H1 (cell line): Measurements from ENCODE around the gene RTN4RL2. TPM values are rescaled to one million over a fixed set of nuclear protein-coding genes. Genes with fewer than 3 reads are reported as not detected.

Source experiments
- CTCF ChIA-PET: fragments of 300-600 bp; sonication (Branson Sonifier 250); formaldehyde crosslinking; loops from one replicate; lab custom pipeline; 2021; ENCODE audit not compliant: partially characterized antibody; lab: Charles Lee
- POLR2A ChIA-PET: fragments of 300-600 bp; sonication (Branson Sonifier 250); formaldehyde crosslinking; loops from one replicate; lab custom pipeline; 2021; ENCODE audit warnings: inconsistent platforms; ENCODE audit not compliant: partially characterized antibody; lab: Charles Lee
- DNase-seq, 2 experiments: peaks; one replicate each; pipeline versions ENCODE4 v3.0.0 to v3.0.0-alpha.2; 2010 to 2022; ENCODE audit warnings: low spot score in 2 of 2, low read depth in 1 of 2, mixed read lengths in 1 of 2
- FAIRE-seq: peaks from 2 replicates; lab custom pipeline; 2011; peaks lifted over from hg19 to GRCh38; lab: Jason Lieb, UNC
- H2AFZ ChIP-seq: 2 replicates; pipeline ENCODE4 v1.8.1; 2012; ENCODE audit warnings: low read length, inconsistent platforms
- H2AK5ac ChIP-seq: 2 replicates; pipeline ENCODE4 v1.6.1; 2013; ENCODE audit warnings: low read depth, low read length
- H2BK120ac ChIP-seq: replicated peaks from 2 replicates; pipeline ENCODE3; 2013; ENCODE audit warnings: low read depth, low read length, inconsistent platforms
- H2BK12ac ChIP-seq: 2 replicates; pipeline ENCODE4 v1.6.1; 2013; ENCODE audit warnings: low read depth, low read length
- H2BK15ac ChIP-seq: 2 replicates; pipeline ENCODE4 v1.6.1; 2013; ENCODE audit warnings: low read length
- H2BK20ac ChIP-seq: 2 replicates; pipeline ENCODE4 v1.6.1; 2013; ENCODE audit warnings: low read length
- H2BK5ac ChIP-seq: 2 replicates; pipeline ENCODE4 v1.6.1; 2013; ENCODE audit warnings: low read depth, low read length
- H3K14ac ChIP-seq: 2 replicates; pipeline ENCODE4 v1.6.1; 2013; ENCODE audit warnings: inconsistent platforms; ENCODE audit not compliant: insufficient read length
- H3K18ac ChIP-seq: 2 replicates; pipeline ENCODE4 v1.6.1; 2013; ENCODE audit warnings: low read length; ENCODE audit errors: extremely low read depth
- H3K23ac ChIP-seq: 2 replicates; pipeline ENCODE4 v1.6.1; 2013; ENCODE audit warnings: inconsistent platforms; ENCODE audit not compliant: insufficient read length
- H3K23me2 ChIP-seq: 2 replicates; pipeline ENCODE4 v1.6.1; 2013; ENCODE audit warnings: low read depth, low read length
- H3K27ac ChIP-seq: 2 replicates; pipeline ENCODE4 v1.6.1; 2011; ENCODE audit warnings: low read depth, low read length, inconsistent platforms
- H3K27me3 ChIP-seq, 4 experiments: replicated peaks in 1 of 4; 1 replicate in 1 of 4; 2 replicates in 3 of 4; pipeline versions ENCODE4 v1.6.1 to v1.8.1; 2011 to 2013; ENCODE audit warnings: low read length in 3 of 4, mild to moderate bottlenecking in 3 of 4, inconsistent platforms in 2 of 4, mixed read lengths in 2 of 4, moderate library complexity in 1 of 4; ENCODE audit not compliant: control insufficient read depth in 3 of 4, insufficient read depth in 3 of 4; ENCODE audit errors: extremely low read depth in 1 of 4
- H3K36me3 ChIP-seq, 4 experiments: 2 replicates each; pipeline versions ENCODE4 v1.6.1 to v1.8.1; 2011 to 2013; ENCODE audit warnings: mild to moderate bottlenecking in 4 of 4, low read length in 3 of 4, moderate library complexity in 2 of 4, control low read depth in 1 of 4, inconsistent platforms in 1 of 4; ENCODE audit not compliant: insufficient read depth in 4 of 4, control insufficient read depth in 2 of 4
- H3K4ac ChIP-seq: replicated peaks from 2 replicates; pipeline ENCODE3; 2013; ENCODE audit warnings: low read length, low read depth, mixed read lengths, inconsistent platforms; ENCODE audit not compliant: insufficient read length
- H3K4me1 ChIP-seq, 4 experiments: replicated peaks in 1 of 4; 1 replicate in 1 of 4; 2 replicates in 3 of 4; pipeline versions ENCODE4 v1.6.1 to v1.8.1; 2011 to 2013; ENCODE audit warnings: low read length in 3 of 4, inconsistent platforms in 2 of 4, mixed read lengths in 1 of 4; ENCODE audit not compliant: insufficient read depth in 4 of 4, control insufficient read depth in 3 of 4
- H3K4me2 ChIP-seq, 2 experiments: 2 replicates each; pipeline versions ENCODE4 v1.6.1 to v1.8.1; 2011 to 2013; ENCODE audit warnings: low read depth in 2 of 2, low read length in 2 of 2, control low read depth in 1 of 2, inconsistent platforms in 1 of 2, mild to moderate bottlenecking in 1 of 2; ENCODE audit not compliant: insufficient read depth in 1 of 2
- H3K4me3 ChIP-seq, 4 experiments: fragments of 200-600, 300-600 bp in 1 of 4; sonication (generic), shearing (Covaris generic), sonication (Bioruptor Twin) in 1 of 4; 2 replicates each; pipeline versions ENCODE4 v1.5.1 to v1.8.1; 2011 to 2016; ENCODE audit warnings: low read length in 4 of 4, low read depth in 3 of 4, control low read depth in 2 of 4, inconsistent platforms in 2 of 4, mild to moderate bottlenecking in 2 of 4, mixed read lengths in 1 of 4, moderate library complexity in 1 of 4; ENCODE audit not compliant: insufficient read depth in 2 of 4; ENCODE audit errors: extremely low read depth in 1 of 4
- H3K56ac ChIP-seq: replicated peaks from 2 replicates; pipeline ENCODE3; 2013; ENCODE audit warnings: low read depth, mild to moderate bottlenecking, mixed read lengths, low read length, inconsistent platforms; ENCODE audit not compliant: insufficient read length
- H3K79me1 ChIP-seq: 2 replicates; pipeline ENCODE4 v1.6.1; 2013; ENCODE audit warnings: low read depth, low read length, control low read depth
- H3K79me2 ChIP-seq, 2 experiments: 2 replicates each; pipeline versions ENCODE4 v1.6.1 to v1.8.1; 2012 to 2013; ENCODE audit warnings: low read length in 2 of 2, mild to moderate bottlenecking in 2 of 2, inconsistent platforms in 1 of 2; ENCODE audit not compliant: insufficient read depth in 2 of 2, control insufficient read depth in 1 of 2
- H3K9ac ChIP-seq, 4 experiments: replicated peaks in 1 of 4; 1 replicate in 1 of 4; 2 replicates in 3 of 4; pipeline versions ENCODE4 v1.6.1 to v1.8.1; 2011 to 2013; ENCODE audit warnings: low read depth in 3 of 4, low read length in 3 of 4, control low read depth in 2 of 4, mild to moderate bottlenecking in 2 of 4, moderate library complexity in 2 of 4, inconsistent platforms in 1 of 4; ENCODE audit errors: extremely low read depth in 1 of 4
- H3K9me3 ChIP-seq, 2 experiments: 2 replicates each; pipeline versions ENCODE4 v1.6.1 to v1.8.1; 2012 to 2013; ENCODE audit warnings: mild to moderate bottlenecking in 2 of 2, moderate library complexity in 2 of 2, control low read depth in 1 of 2, inconsistent platforms in 1 of 2, low read depth in 1 of 2, low read length in 1 of 2, mixed read lengths in 1 of 2; ENCODE audit not compliant: insufficient read depth in 2 of 2
- H4K20me1 ChIP-seq, 2 experiments: replicated peaks in 1 of 2; 2 replicates each; pipeline versions ENCODE3 to v1.8.1; 2011 to 2013; ENCODE audit warnings: inconsistent platforms in 2 of 2, low read length in 2 of 2, mild to moderate bottlenecking in 1 of 2; ENCODE audit not compliant: insufficient read depth in 2 of 2, control insufficient read depth in 1 of 2
- H4K5ac ChIP-seq: 2 replicates; pipeline ENCODE4 v1.6.1; 2013; ENCODE audit warnings: low read length, low read depth, mixed read lengths, inconsistent platforms; ENCODE audit not compliant: insufficient read length
- H4K8ac ChIP-seq: 2 replicates; pipeline ENCODE4 v1.8.0; 2013; ENCODE audit warnings: mild to moderate bottlenecking, moderate library complexity, low read length, inconsistent platforms; ENCODE audit not compliant: insufficient read depth; ENCODE audit errors: extremely low read depth
- H4K91ac ChIP-seq: replicated peaks from 2 replicates; pipeline ENCODE3; 2013; ENCODE audit warnings: low read length, mixed read lengths, inconsistent platforms; ENCODE audit not compliant: insufficient read length
- EP300 ChIP-seq, 2 experiments: IDR thresholded peaks; 1 replicate in 1 of 2; 2 replicates in 1 of 2; pipeline ENCODE4 v1.6.1; 2011 to 2012; ENCODE audit warnings: low read depth in 2 of 2, low read length in 2 of 2, mild to moderate bottlenecking in 2 of 2, borderline replicate concordance in 1 of 2, inconsistent platforms in 1 of 2, moderate library complexity in 1 of 2
- RAD21 ChIP-seq, 2 experiments: IDR thresholded peaks in 1 of 2; conservative IDR thresholded peaks in 1 of 2; 2 replicates each; pipeline ENCODE4 v1.6.1; 2011; ENCODE audit warnings: low read depth in 2 of 2, low read length in 2 of 2, improper control_type of control experiment in 1 of 2, inconsistent platforms in 1 of 2, mild to moderate bottlenecking in 1 of 2, moderate library complexity in 1 of 2
- SIN3A ChIP-seq, 2 experiments: IDR thresholded peaks in 1 of 2; conservative IDR thresholded peaks in 1 of 2; 2 replicates each; pipeline ENCODE4 v1.6.1; 2011 to 2012; ENCODE audit warnings: low read length in 2 of 2, improper control_type of control experiment in 1 of 2, low read depth in 1 of 2, mild to moderate bottlenecking in 1 of 2
- whole genome bisulfite sequencing, 2 experiments: shearing (Covaris generic) in 1 of 2; methylation state at CpG; one replicate each; pipeline versions ENCODE4 v1.1.6 to v1.1.7; 2013 to 2015; ENCODE audit warnings: low lambda C conversion rate in 2 of 2, mixed read lengths in 2 of 2, inconsistent platforms in 1 of 2, low coverage in 1 of 2, missing lambda C conversion rate in 1 of 2; ENCODE audit not compliant: insufficient replicate concordance in 2 of 2, insufficient coverage in 1 of 2, insufficient read length in 1 of 2; ENCODE audit errors: extremely low coverage in 1 of 2, missing lambda C conversion rate in 1 of 2; 5-methylcytosine and 5-hydroxymethylcytosine counted together
- polyA plus RNA-seq, 7 experiments: library from polyadenylated mRNA; depleted of rRNA in 3 of 7; stranded (reverse) in 5 of 7; unstranded in 2 of 7; fragments of >200 nt in 5 of 7; fragments of 200-250 nt in 2 of 7; gene quantifications; 1 replicate in 5 of 7; 2 replicates in 1 of 7; 4 replicates in 1 of 7; pipeline versions ENCODE4 v1.2.1 to v1.2.3, GENCODE V29; 2011 to 2013; ENCODE audit warnings: missing spikeins in 2 of 7, mixed read lengths in 2 of 7
- total RNA-seq: library from RNA; stranded (reverse); fragmentation: NEBNext Ultra II Directional; extraction: Animal tissue kit (Norgen Biotek cat#: 25700); gene quantifications from 2 replicates; pipeline ENCODE4 v1.2.1, GENCODE V29; 2021

Gene RTN4RL2
- total and polyA plus RNA-seq, 2 of the 8 experiments (the other 6 are each of a cell fraction or from before 2014, with no cell fraction given), result 11.4 to 23.7 TPM

DNA sequence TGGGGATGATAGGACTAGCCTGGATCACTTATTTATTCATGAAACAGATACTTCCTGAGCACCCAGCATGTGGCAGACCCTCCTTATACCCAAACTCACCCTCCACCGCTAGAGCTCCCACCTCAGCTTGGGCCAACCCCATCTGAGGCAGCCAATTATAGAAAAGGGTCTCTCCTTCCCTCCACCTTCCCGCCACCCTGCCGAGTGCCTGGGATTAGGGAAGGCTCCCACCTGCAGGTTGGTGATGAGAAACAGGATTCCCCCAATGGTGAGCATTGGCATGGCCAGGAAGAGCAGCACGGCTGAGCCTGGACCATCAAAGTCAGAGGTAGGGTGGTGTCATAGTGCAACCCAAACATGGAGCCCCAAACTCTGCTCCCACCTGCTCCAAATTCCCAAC, 39.3 kb upstream of the RTN4RL2 start:
- no peak overlapping the region for H3K27ac ChIP-seq
- H3K18ac ChIP-seq, result no peak overlapping the region
- DNase-seq, result no peak
- ChIA-PET POLR2A (no interaction called here), CTCF (interaction anchor here (0.7 to 1.5 kb wide), 4 partner anchors 9 to 73 kb away, joined by 3 to 5 read pairs (median 4); no protein-coding TSS in a partner anchor)
- no peak overlapping the region for H2BK15ac ChIP-seq
- peaks cover 0 to 3% (median under 1%) of the 10 kb centered on the region in 4 experiments; a peak in 5 of 7 replicates for H3K27me3 ChIP-seq
- H2BK120ac ChIP-seq, result no peak overlapping the region
- no peak overlapping the region for H3K14ac ChIP-seq
- H3K4me1 ChIP-seq, result peaks cover 0 to 10% (median 8%) of the 10 kb centered on the region in 4 experiments; a peak in 5 of 7 replicates
- H3K4ac ChIP-seq, result no peak overlapping the region
- no peak overlapping the region for H3K4me3 ChIP-seq
- H3K79me2 ChIP-seq, result no peaks in the 10 kb centered on the region
- H3K4me2 ChIP-seq, result no peak overlapping the region
- H4K5ac ChIP-seq, result no peak overlapping the region
- H3K23ac ChIP-seq, result no peak overlapping the region
- peaks cover 0 to 35% (median 13%) of the 10 kb centered on the region in 4 experiments; a peak in 5 of 8 replicates for H3K36me3 ChIP-seq
- no peak overlapping the region for H2BK12ac ChIP-seq
- no peaks in the 10 kb centered on the region for H4K20me1 ChIP-seq
- 87% methylated on average over 4 of the region's 4 CpGs; no CpG with 5 or more reads in 1 of the 2 experiments for WGBS, 2 experiments
- H2BK20ac ChIP-seq, result no peak overlapping the region
- FAIRE-seq, result no peak
- H2AK5ac ChIP-seq, result no peak overlapping the region
- H2AFZ ChIP-seq, result no peak overlapping the region
- no peaks in the 10 kb centered on the region for H3K9me3 ChIP-seq
- H3K9ac ChIP-seq, result no peak overlapping the region
- no peak overlapping the region for H3K56ac ChIP-seq
- no peak overlapping the region for H4K91ac ChIP-seq
- H2BK5ac ChIP-seq, result no peak overlapping the region
- no peaks in the 10 kb centered on the region for H3K23me2 ChIP-seq
- TF ChIP-seq SIN3A (conservative IDR thresholded peaks at IDR 0.05 in 1 of 2, IDR thresholded peaks at IDR 0.05 in 1 of 2; ENCODE audit: low read depth in 1 of 2, low read length in 2 of 2) (no peak), RAD21 (IDR thresholded peaks at IDR 0.05 in 1 of 2, conservative IDR thresholded peaks at IDR 0.05 in 1 of 2; ENCODE audit: low read depth in 2 of 2, low read length in 2 of 2) (0 out of 4 replicates have a peak, but pooled peaks of 1 of the 2 experiments have one; percentile 14), EP300 (IDR thresholded peaks at IDR 0.05; ENCODE audit: borderline replicate concordance in 1 of 2, low read depth in 2 of 2, low read length in 2 of 2) (no peak)
- peaks cover 4% of the 10 kb centered on the region; the same call in 1 of the 2 replicates for H3K79me1 ChIP-seq
- no peak overlapping the region for H4K8ac ChIP-seq
